ENCODE data around the gene ZNF568. TPM values are rescaled to one million over a fixed set of nuclear protein-coding genes. Genes with fewer than 3 reads are reported as not detected.

The ZNF568 gene
- total RNA-seq, 1 donor from 2014 or later: 5.9 TPM

DNA sequence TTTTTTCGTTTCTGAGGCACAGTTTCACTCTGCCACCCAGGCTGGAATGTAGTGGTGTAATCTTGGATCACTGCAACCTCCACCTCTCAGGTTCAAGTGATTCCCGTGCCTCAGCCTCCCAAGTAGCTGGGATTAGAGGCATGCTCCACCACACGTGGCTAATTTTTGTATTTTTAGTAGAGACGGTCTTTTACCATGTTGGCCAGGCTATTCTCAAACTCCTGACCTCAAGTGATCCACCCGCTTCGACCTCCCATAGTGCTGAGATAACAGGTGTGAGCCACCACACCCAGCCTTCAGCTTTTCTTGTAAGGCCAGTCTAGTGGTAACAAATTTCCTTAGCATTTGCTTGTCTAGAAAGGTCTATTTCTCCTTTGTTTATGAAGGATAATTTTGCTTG, 46.2 kb downstream of the ZNF568 start:
- no peak overlapping the region for H3K9ac ChIP-seq (ENCODE audit: low read length)
- DNase-seq (ENCODE audit: low read depth) (no peak), FAIRE-seq (no peak)
- no peaks in the 10 kb centered on the region for H4K20me1 ChIP-seq (ENCODE audit: insufficient read depth, low read length)
- Mint-ChIP-seq H3K9me3 (ENCODE audit: unreplicated experiment) (peaks cover 23% of the 10 kb centered on the region), H3K27ac (ENCODE audit: unreplicated experiment) (no peak overlapping the region), H3K4me1 (ENCODE audit: low read depth, unreplicated experiment) (no peaks in the 10 kb centered on the region), H3K4me3 (ENCODE audit: unreplicated experiment) (no peak overlapping the region), H3K36me3 (ENCODE audit: low read depth, unreplicated experiment) (peaks cover 3% of the 10 kb centered on the region), H3K27me3 (ENCODE audit: low read depth, unreplicated experiment) (no peaks in the 10 kb centered on the region)
- TF ChIP-seq EZH2 (IDR thresholded peaks at IDR 0.05; ENCODE audit: insufficient read depth, low read length): no peak
- TF ChIP-seq, protein P1, sequence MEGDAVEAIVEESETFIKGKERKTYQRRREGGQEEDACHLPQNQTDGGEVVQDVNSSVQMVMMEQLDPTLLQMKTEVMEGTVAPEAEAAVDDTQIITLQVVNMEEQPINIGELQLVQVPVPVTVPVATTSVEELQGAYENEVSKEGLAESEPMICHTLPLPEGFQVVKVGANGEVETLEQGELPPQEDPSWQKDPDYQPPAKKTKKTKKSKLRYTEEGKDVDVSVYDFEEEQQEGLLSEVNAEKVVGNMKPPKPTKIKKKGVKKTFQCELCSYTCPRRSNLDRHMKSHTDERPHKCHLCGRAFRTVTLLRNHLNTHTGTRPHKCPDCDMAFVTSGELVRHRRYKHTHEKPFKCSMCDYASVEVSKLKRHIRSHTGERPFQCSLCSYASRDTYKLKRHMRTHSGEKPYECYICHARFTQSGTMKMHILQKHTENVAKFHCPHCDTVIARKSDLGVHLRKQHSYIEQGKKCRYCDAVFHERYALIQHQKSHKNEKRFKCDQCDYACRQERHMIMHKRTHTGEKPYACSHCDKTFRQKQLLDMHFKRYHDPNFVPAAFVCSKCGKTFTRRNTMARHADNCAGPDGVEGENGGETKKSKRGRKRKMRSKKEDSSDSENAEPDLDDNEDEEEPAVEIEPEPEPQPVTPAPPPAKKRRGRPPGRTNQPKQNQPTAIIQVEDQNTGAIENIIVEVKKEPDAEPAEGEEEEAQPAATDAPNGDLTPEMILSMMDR (IDR thresholded peaks at IDR 0.05; ENCODE audit: insufficient read depth, low read depth, low read length): no peak
- H2AFZ ChIP-seq (ENCODE audit: low read depth, low read length): no peak overlapping the region
- no peaks in the 10 kb centered on the region for H3K4me1 ChIP-seq (ENCODE audit: insufficient read depth, low read length)
- H3K4me2 ChIP-seq (ENCODE audit: low read length): no peak overlapping the region
- no peak overlapping the region for H3K4me3 ChIP-seq (ENCODE audit: insufficient read depth, low read depth, low read length)
- no peak overlapping the region for H3K27ac ChIP-seq (ENCODE audit: low read depth, low read length)
- no peaks in the 10 kb centered on the region for H3K79me2 ChIP-seq (ENCODE audit: insufficient read depth, low read length)
- H3K27me3 ChIP-seq (ENCODE audit: insufficient read depth, low read length): no peaks in the 10 kb centered on the region
- H3K9me3 ChIP-seq (ENCODE audit: insufficient read depth, low read depth, low read length): peaks cover 2% of the 10 kb centered on the region
- no peaks in the 10 kb centered on the region for H3K36me3 ChIP-seq (ENCODE audit: insufficient read depth, low read length)

DNA sequence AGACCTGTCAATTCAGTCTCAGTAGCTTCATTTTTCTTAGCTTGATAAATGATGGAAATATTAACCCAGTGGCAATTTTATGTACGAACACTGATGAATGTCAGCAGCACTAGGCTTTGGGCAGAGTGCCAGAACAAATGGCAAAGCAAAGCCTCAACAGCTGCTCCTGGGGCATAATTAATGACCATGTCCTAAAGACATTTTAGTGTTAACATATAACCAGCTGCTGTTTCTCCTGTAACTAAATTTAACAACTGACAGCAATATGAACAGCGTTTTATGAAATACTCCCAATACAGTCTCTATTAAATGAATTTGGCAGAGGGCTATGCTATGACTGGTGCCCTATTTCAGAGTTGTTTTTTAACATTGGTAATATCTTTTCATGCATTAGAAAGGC, 47.1 kb downstream of the ZNF568 start:
- Mint-ChIP-seq H3K4me1 (ENCODE audit: low read depth, unreplicated experiment) (no peaks in the 10 kb centered on the region), H3K27ac (ENCODE audit: unreplicated experiment) (no peak overlapping the region), H3K27me3 (ENCODE audit: low read depth, unreplicated experiment) (no peaks in the 10 kb centered on the region), H3K9me3 (ENCODE audit: unreplicated experiment) (peaks cover 20% of the 10 kb centered on the region), H3K36me3 (ENCODE audit: low read depth, unreplicated experiment) (peaks cover 3% of the 10 kb centered on the region), H3K4me3 (ENCODE audit: unreplicated experiment) (no peak overlapping the region)
- Histone ChIP-seq H3K27me3 (ENCODE audit: insufficient read depth, low read length) (no peaks in the 10 kb centered on the region), H3K79me2 (ENCODE audit: insufficient read depth, low read length) (no peaks in the 10 kb centered on the region), H3K9ac (ENCODE audit: low read length) (no peak overlapping the region), H2AFZ (ENCODE audit: low read depth, low read length) (no peak overlapping the region), H3K4me3 (ENCODE audit: insufficient read depth, low read depth, low read length) (no peak overlapping the region), H3K9me3 (ENCODE audit: insufficient read depth, low read depth, low read length) (peaks cover 2% of the 10 kb centered on the region), H3K4me1 (ENCODE audit: insufficient read depth, low read length) (no peaks in the 10 kb centered on the region), H3K4me2 (ENCODE audit: low read length) (no peak overlapping the region), H3K36me3 (ENCODE audit: insufficient read depth, low read length) (no peaks in the 10 kb centered on the region), H4K20me1 (ENCODE audit: insufficient read depth, low read length) (no peaks in the 10 kb centered on the region), H3K27ac (ENCODE audit: low read depth, low read length) (no peak overlapping the region)
- FAIRE-seq (no peak), DNase-seq (ENCODE audit: low read depth) (no peak)
- no peak for TF ChIP-seq EZH2 (IDR thresholded peaks at IDR 0.05; ENCODE audit: insufficient read depth, low read length)
- TF ChIP-seq, protein P1 (IDR thresholded peaks at IDR 0.05; ENCODE audit: insufficient read depth, low read depth, low read length): no peak

DNA sequence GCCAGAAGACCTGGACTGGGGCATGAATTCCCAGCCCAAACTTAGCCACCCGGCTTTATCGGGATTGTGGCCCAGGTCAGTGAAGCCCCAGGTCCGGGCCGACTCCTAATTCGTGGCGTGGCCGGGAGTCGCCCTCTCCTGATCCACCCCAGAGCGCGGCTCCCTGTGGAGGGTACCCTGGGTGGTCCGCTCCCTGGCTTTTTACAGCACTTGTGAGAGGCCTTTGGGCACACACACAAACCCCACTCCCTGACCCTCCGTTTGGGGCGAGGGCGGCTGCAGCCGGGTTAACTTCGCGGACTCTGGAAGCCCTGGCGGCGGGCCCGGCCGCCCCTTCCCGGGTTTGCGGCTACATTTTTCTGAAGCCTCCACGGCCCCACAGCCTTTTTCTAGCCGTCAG, 56.4 kb downstream of the ZNF568 start:
- no peak for TF ChIP-seq EZH2 (IDR thresholded peaks at IDR 0.05; ENCODE audit: insufficient read depth, low read length)
- TF ChIP-seq, protein P1 (IDR thresholded peaks at IDR 0.05; ENCODE audit: insufficient read depth, low read depth, low read length): no peak
- Histone ChIP-seq H3K9me3 (ENCODE audit: insufficient read depth, low read depth, low read length) (peaks cover 2% of the 10 kb centered on the region), H3K4me1 (ENCODE audit: insufficient read depth, low read length) (peaks cover 3% of the 10 kb centered on the region), H3K4me3 (ENCODE audit: insufficient read depth, low read depth, low read length) (peak overlapping the region; percentile 81), H3K36me3 (ENCODE audit: insufficient read depth, low read length) (no peaks in the 10 kb centered on the region), H2AFZ (ENCODE audit: low read depth, low read length) (peak overlapping the region; percentile 98), H3K27ac (ENCODE audit: low read depth, low read length) (no peak overlapping the region), H3K27me3 (ENCODE audit: insufficient read depth, low read length) (no peaks in the 10 kb centered on the region), H3K4me2 (ENCODE audit: low read length) (peak overlapping the region; percentile 97), H4K20me1 (ENCODE audit: insufficient read depth, low read length) (no peaks in the 10 kb centered on the region), H3K9ac (ENCODE audit: low read length) (peak overlapping the region; percentile 68), H3K79me2 (ENCODE audit: insufficient read depth, low read length) (no peaks in the 10 kb centered on the region)
- Mint-ChIP-seq H3K4me1 (ENCODE audit: low read depth, unreplicated experiment) (no peaks in the 10 kb centered on the region), H3K27me3 (ENCODE audit: low read depth, unreplicated experiment) (no peaks in the 10 kb centered on the region), H3K36me3 (ENCODE audit: low read depth, unreplicated experiment) (peaks cover 9% of the 10 kb centered on the region), H3K27ac (ENCODE audit: unreplicated experiment) (no peak overlapping the region), H3K4me3 (ENCODE audit: unreplicated experiment) (no peak overlapping the region), H3K9me3 (ENCODE audit: unreplicated experiment) (peaks cover 26% of the 10 kb centered on the region)
- FAIRE-seq (no peak), DNase-seq (ENCODE audit: low read depth) (no peak)

Measured in astrocyte (in vitro differentiated cells and primary cell).